TTC549 (cell line): ENCODE measurements around the gene APPL2.
"Not testable (repeated sequence)": the region's sequence is repeated elsewhere in the genome, so short reads cannot be mapped to it uniquely, and the experiment has no call there.

Experiments
- FAIRE-seq: peaks from 2 replicates; lab custom pipeline; 2012; peaks lifted over from hg19 to GRCh38; lab: Jason Lieb, UNC

Gene APPL2

GRCh38 chr12:105256431-105256830 is 20.5 kb upstream of the APPL2 start:
- not testable (repeated sequence) for FAIRE-seq

DNA sequence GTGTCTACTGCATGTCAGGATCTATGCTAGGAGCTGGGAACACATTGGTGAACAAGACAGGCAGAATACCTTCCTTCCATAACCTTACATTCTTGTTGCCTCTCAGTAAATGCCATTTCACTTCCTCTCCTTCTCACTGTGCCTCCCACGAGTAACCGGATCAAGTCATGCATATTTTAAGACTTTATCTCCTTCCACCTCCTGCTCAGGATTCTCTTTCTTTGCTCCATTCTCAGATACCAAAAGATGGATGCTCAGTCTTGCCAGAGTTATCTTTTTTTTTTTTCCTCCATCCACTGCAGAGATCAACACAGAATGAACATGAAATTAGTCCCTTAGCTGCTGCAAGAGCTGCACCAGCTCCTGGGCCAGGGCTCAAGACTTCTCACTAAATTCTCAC is 20.0 kb upstream of the APPL2 start:
- no peak for FAIRE-seq

DNA sequence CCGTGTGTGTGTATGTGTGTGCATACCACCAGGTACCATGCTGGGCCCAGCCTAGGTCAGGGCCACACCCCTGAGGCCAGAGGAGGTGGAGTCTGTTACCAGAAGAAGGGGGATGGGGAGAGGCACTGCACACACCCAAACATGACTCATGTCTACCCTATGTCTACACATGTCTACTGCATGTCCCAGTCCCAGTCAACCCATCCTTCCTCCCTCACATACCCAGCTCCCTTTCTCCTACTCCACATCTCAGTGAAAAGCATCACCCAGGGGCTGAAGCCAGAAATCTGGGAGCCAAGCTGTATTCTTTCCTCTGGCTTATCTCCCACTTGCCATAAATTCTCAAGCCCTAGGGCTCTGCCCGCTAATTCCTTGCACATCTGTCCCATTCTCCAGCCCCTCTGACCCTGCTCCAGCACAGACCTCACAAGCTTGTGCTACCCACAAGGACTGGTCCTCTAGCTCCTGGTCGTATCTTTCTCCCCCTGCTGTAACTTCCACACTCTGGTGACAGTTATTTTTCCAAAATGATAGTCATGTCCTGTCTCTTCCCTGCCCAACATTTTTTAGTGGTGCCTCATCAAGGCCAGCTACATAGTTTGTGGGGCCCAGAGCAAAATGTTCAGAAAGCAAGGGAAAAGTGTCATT is 18.0 kb upstream of the APPL2 start:
- no peak for FAIRE-seq

DNA sequence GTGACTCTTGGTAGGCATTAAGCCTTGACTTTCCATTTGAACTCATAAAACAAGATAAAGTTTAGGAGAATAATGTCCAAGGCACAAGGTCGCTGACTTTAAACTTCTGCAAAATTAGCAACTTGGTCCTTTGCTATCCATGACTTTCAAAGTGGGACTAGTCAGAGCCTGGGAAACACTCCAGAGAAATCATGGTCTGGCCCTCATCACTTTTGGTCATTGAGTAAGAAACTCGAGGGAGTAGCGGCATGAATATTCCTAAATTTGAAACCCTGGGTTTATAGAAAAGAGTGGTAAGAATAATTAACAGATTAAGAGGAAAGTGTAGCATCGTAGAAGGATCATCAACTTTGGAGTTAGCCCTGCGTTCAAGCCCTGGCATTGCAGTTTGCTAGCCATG is 16.9 kb upstream of the APPL2 start:
- FAIRE-seq = no peak

- not testable (repeated sequence) for FAIRE-seq
These were observed 9.9 kb upstream of the APPL2 start for GRCh38 chr12:105245776-105246427.

GRCh38 chr12:105245291-105245690 is 9.3 kb upstream of the APPL2 start:
- no peak for FAIRE-seq

DNA sequence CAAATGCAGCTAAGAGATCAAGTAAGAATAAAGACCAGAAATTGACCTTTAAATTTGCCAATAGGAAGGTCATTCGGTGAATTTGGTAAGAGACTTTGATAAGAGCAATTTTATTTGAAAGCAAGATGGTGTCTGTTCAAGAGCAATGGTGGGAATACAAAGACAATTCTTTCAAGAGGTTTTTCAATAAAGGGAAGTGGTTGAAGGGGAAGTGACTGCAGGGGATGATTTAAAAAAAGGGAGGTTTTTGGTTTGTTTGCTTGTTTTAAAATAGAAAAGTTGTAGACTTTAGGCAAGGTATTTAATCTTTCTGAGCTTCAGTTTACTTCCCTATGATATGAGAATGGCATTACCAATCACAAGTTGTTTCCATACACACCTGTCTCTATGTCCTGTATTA is 4.3 kb upstream of the APPL2 start:
- FAIRE-seq = no peak

GRCh38 chr12:105239304-105239703 is 3.3 kb upstream of the APPL2 start:
- FAIRE-seq = no peak

GRCh38 chr12:105237666-105238065 is 1.7 kb upstream of the APPL2 start:
- no peak for FAIRE-seq

- no peak for FAIRE-seq
These were observed 668 bp downstream of the APPL2 start for GRCh38 chr12:105235281-105235731.

DNA sequence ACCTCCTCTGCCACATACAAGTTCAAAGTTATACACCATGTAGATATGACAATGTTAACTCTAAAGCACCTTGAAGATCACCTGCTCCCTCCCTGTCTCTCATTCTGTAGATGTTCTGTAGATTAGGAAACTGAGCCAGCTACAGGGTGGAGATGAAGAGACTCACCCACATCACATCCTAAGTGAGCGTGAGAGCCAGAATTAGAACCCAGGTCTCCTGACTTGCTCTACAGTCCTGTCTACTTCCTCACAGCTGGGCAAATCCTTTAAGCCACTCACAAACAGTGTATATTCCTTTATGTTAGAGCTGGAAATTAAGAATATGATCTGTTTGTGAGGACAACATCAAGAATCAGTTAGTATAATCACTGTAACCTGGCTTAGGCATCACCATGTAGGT is 1.8 kb downstream of the APPL2 start:
- FAIRE-seq = no peak

DNA sequence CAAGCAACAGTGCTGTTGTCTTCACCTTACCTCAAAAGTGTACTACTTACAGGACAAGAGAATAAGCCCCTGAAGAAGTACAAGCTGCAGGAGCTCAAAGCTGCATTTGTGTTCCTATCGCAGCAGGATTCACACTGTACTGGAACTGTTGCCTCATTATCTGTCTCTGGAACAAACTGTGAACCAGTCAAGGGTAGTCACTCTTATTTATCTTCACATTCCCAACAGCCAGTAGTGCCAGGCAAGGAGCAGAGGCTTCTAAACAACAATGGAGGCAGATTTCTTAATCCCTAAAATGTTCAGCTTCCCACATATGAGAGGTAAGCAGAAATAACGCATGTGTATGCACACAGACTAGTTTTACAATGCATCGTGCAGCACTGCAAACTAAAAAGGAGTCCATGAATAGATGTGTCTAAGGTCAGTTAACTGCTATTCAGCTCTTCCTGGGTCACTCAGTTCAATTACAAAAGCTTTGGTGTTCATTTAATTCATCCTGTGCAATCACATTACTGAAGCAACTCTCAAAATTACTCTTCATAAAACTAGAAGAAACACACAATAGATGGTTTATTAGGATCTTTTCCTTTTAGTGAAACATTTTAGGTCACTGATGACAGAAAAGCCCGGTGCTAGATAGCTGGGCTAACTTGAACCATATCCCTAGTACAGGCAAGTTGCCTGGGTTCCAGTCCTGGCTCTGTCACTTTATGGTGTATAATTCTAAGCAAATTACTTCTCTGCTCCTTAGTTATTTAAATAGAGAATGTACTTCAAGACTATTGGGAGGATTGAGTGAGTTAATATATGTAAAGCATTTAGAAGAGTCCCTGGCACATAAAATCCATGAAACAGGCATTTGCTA is 2.7 kb downstream of the APPL2 start:
- FAIRE-seq = no peak

- FAIRE-seq = no peak
These were observed 4.6 kb downstream of the APPL2 start for GRCh38 chr12:105231396-105231795.

DNA sequence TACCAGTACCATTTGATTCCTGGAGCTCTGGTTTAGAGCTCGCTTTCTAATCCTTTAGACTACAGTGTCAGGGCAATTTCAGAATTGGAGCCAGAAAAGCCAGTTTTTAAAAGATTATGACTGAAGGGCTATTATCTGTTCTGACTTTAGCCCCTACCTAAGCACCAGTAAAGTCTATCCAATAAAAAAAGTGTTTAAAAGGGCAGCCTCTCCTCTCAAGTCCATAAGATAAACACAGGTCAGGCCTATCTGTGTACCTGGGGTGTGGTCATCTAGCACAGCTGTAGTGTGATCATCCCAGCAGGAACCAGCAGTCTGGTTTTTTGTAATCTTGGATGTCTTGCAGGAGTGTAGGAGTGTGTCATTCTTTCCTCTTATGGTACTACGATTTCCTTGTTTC is 6.6 kb downstream of the APPL2 start:
- FAIRE-seq = no peak

DNA sequence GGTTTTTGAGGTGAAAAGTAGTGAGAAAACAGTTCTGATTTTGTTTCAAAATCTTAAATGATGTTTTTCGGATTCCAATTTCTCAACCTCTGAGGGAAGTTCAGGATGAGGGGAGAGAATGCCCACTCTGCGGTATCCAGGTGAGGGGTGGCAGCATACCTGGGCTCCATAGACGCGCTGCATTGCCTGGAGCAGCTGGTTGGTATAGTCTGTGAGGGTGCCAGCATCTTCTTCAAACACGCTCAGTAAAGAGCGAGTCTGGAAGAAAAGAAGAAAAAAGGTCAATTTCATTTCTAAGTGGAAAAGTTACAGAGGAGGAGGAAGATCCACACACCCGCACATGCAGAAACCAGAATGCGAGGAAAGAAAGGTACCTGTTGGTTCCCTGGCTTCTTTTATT is 7.0 kb downstream of the APPL2 start:
- no peak for FAIRE-seq

- no peak for FAIRE-seq
These were observed 7.5 kb downstream of the APPL2 start for GRCh38 chr12:105228494-105228893.

DNA sequence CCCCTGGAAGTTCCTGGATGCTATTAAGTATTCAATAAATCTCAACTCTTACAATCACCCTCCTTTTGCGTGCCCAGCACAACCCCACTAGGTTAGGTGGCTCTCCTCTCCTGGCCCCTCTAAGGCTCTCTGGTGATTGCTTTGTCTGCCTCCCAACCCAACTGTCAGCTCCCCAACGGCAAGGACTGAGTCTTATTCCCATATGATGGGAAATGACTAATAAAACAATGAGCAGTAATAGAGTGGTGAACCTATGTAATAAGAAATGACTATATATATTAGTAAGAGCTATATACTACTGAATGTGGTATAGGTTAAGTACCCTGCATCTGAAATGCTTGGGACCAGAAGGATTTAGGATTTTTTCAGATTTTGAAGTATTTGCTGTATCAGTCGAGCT is 8.1 kb downstream of the APPL2 start:
- FAIRE-seq = no peak

DNA sequence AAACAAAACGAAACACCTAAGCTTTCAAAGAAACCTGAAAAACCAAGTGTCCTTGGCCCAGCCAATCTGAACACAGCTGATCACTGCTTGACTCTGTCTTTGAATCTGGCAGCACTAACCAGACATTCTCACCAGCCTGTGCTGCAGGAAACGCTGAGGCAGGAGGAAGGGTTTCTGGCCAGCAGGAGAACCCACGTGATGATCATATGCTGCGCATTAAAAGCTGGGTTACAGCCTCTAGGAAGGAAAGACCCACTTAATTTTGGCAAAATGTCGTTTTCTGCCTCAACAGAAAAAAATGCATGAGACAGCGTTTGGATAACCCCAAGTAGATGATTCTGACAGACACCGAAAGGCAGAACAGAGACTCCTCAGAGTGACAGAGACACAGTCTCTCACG is 9.8 kb downstream of the APPL2 start:
- FAIRE-seq = no peak

- FAIRE-seq = no peak
These were observed 10.4 kb downstream of the APPL2 start for GRCh38 chr12:105225505-105226015.

DNA sequence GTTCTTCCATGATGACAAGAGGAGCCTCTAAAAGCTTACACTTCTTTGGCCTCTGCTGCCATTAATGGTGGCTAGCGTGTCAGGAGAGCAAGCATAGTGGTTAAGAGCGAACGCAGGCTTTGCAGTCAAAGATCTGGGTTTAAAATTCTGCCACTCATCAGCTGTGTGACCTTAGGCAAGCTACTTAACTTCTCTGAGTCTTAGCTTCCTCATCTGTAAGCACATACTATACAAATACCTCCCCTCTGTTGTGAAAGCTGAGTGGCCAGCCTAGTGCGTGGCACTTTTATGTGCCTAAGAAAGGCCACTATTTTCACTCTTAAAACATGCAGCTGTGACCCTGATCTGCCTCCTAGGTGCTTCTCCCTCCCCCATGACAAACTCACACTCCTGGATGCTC is 11.6 kb downstream of the APPL2 start:
- FAIRE-seq = no peak

- FAIRE-seq = no peak
These were observed 12.1 kb downstream of the APPL2 start for GRCh38 chr12:105223884-105224283.

DNA sequence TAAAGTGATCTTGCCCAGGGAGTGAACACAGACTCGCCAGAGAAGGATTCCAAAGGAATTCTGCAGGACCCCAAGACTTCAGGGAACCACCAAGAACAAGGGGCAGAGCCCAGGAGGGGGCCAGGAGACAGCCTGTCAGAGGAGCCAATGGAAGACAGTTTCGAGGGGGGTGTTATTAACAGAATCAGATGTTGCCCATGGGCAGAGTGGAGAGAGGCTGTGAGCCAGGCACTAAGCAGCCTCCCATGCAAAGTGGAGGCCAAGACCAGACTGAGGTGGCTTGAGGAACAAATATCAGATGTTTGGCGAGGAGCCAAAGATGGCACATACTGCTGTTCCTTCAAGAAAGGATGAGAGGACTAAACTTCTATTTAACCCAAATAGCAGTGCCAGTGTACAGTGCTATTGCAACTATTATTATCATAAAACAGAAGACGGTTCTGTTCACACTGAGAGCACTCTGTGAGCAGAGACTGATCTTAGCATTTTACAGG is 12.6 kb downstream of the APPL2 start:
- no peak for FAIRE-seq
